ENCODE data around the gene MMP20.

MMP20 gene

DNA sequence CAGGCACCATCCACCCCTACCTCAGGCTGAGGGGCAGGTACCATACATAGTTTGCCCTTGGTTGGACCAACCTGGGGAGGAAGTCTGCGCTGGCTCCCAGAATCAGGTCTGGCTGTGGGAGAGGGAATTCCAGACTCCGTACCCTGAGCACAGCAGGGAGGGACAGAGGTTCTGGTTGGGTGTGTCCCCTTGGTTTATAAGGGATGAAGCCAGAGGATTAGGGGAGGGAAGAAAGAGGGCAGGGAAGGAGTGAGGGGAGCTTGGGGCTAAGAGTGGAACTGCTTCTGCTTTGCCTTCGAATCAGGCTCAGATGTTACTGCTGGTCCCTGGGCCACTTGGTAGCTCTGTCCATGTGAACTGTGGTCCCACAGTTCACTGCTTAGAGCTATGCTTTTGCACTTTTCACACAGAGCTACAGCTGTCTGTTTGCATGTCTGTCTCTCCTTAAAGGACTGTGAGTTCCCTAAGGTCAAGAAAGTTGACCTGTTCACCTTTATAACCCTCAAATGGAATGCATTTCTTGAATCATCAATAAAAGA, 9.2 kb downstream of the MMP20 start:
- H3K9ac ChIP-seq = no peak overlapping the region
- no peaks in the 10 kb centered on the region for H3K27me3 ChIP-seq (ENCODE audit: insufficient read depth, low read depth)
- H3K4me2 ChIP-seq = no peak overlapping the region
- TF ChIP-seq, protein P1, sequence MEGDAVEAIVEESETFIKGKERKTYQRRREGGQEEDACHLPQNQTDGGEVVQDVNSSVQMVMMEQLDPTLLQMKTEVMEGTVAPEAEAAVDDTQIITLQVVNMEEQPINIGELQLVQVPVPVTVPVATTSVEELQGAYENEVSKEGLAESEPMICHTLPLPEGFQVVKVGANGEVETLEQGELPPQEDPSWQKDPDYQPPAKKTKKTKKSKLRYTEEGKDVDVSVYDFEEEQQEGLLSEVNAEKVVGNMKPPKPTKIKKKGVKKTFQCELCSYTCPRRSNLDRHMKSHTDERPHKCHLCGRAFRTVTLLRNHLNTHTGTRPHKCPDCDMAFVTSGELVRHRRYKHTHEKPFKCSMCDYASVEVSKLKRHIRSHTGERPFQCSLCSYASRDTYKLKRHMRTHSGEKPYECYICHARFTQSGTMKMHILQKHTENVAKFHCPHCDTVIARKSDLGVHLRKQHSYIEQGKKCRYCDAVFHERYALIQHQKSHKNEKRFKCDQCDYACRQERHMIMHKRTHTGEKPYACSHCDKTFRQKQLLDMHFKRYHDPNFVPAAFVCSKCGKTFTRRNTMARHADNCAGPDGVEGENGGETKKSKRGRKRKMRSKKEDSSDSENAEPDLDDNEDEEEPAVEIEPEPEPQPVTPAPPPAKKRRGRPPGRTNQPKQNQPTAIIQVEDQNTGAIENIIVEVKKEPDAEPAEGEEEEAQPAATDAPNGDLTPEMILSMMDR (conservative IDR thresholded peaks at IDR 0.05; ENCODE audit: low read depth, low read length) = no peak
- H3K4me1 ChIP-seq (ENCODE audit: low read depth, poor library complexity, severe bottlenecking) = peaks cover 6% of the 10 kb centered on the region
- H4K20me1 ChIP-seq (ENCODE audit: insufficient read depth) = no peaks in the 10 kb centered on the region
- no peaks in the 10 kb centered on the region for H3K36me3 ChIP-seq (ENCODE audit: insufficient read depth)
- H3K27ac ChIP-seq = no peak overlapping the region
- H3K4me3 ChIP-seq (IDR thresholded peaks at IDR 0.05; ENCODE audit: insufficient read depth, low read depth, low read length) = no peak overlapping the region
- H3K79me2 ChIP-seq (ENCODE audit: insufficient read depth, low read depth) = no peaks in the 10 kb centered on the region
- H2AFZ ChIP-seq (ENCODE audit: low read depth) = no peak overlapping the region

DNA sequence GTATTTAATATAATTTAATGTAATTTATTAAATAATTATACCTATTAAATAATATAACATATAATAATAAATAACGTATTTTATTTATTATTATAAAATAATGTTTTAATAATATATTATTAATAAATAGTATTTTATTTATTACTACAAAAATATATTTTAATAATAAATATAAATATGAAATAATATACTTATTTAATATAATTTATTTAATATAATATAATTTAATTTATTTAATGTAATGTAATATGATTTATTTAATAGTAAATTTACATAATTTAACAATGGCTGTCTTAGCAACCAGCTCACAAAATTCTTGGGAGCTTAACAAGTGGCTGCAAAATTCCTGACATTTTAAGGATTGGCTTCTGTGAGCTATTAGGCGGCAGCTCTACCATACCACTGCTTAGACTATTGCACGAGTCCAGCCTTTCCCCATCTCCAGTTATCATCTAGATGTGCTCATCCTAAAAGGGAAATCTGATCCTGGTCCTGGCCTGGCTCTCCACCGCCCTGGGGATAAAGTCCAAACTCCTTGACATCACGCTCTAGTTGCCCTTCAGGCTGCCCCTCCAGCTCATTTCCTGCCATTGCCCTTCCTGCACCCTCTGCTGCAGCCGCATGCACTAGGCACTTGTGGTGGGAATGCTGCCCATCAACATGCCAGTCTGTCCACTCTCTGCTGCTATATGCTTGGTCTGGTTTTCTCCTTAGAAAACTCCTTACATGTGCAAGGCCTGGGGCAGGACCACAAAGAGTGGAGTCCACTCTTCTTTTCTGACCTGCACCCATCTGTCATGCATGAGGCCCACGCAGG, 9.8 kb downstream of the MMP20 start:
- TF ChIP-seq, protein P1 (conservative IDR thresholded peaks at IDR 0.05; ENCODE audit: low read depth, low read length) = no peak
- H3K79me2 ChIP-seq (ENCODE audit: insufficient read depth, low read depth) = no peaks in the 10 kb centered on the region
- H3K9ac ChIP-seq = no peak overlapping the region
- H3K27me3 ChIP-seq (ENCODE audit: insufficient read depth, low read depth) = no peaks in the 10 kb centered on the region
- no peak overlapping the region for H3K4me3 ChIP-seq (IDR thresholded peaks at IDR 0.05; ENCODE audit: insufficient read depth, low read depth, low read length)
- no peaks in the 10 kb centered on the region for H3K36me3 ChIP-seq (ENCODE audit: insufficient read depth)
- no peak overlapping the region for H3K27ac ChIP-seq
- no peaks in the 10 kb centered on the region for H4K20me1 ChIP-seq (ENCODE audit: insufficient read depth)
- no peak overlapping the region for H3K4me2 ChIP-seq
- no peak overlapping the region for H2AFZ ChIP-seq (ENCODE audit: low read depth)
- peaks cover 6% of the 10 kb centered on the region for H3K4me1 ChIP-seq (ENCODE audit: low read depth, poor library complexity, severe bottlenecking)

DNA sequence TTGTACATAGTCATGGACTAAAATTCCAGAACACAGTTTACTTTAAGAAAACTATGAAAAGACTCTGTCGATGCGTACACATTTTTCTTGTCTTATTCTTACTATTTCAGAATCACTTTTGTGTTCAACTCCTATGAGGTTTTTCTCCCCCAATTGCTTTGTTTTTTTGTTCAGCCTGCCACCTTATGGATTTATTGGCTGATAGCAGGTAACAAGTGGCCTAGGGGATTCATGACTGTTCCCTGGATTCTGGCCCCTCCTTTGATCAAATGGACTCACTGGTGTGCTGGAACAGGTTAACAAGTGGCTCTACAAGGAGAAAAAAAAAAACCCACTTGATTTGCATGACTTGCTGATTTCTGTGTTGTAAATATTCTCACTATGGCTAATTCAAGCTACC, 10.6 kb downstream of the MMP20 start:
- Histone ChIP-seq H3K27ac (no peak overlapping the region), H3K9ac (no peak overlapping the region), H2AFZ (ENCODE audit: low read depth) (no peak overlapping the region), H3K79me2 (ENCODE audit: insufficient read depth, low read depth) (no peaks in the 10 kb centered on the region), H3K36me3 (ENCODE audit: insufficient read depth) (no peaks in the 10 kb centered on the region), H4K20me1 (ENCODE audit: insufficient read depth) (no peaks in the 10 kb centered on the region), H3K4me3 (IDR thresholded peaks at IDR 0.05; ENCODE audit: insufficient read depth, low read depth, low read length) (no peak overlapping the region), H3K4me1 (ENCODE audit: low read depth, poor library complexity, severe bottlenecking) (peaks cover 6% of the 10 kb centered on the region), H3K27me3 (ENCODE audit: insufficient read depth, low read depth) (no peaks in the 10 kb centered on the region), H3K4me2 (no peak overlapping the region)
- TF ChIP-seq, protein P1 (conservative IDR thresholded peaks at IDR 0.05; ENCODE audit: low read depth, low read length) = no peak

DNA sequence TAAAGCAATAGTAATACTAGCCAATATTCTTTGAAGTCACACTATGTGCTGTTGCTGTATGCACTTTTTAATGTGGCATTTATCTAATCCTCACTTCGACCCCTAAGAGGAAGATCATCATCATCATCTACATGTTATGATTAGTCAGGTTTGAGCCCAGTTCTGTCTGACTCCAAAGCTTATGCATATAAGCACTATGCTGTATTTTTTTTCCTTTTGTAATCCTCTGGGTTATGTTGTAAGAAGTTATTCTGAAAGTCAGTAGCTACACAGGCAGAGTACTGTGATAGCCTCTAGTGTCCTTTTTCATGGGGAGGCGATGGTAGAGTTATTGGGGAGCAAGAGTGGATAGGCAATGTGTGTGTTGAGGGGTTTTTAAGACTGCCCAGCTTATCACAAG, 11.1 kb downstream of the MMP20 start:
- Histone ChIP-seq H3K4me1 (ENCODE audit: low read depth, poor library complexity, severe bottlenecking) (peaks cover 6% of the 10 kb centered on the region), H3K36me3 (ENCODE audit: insufficient read depth) (no peaks in the 10 kb centered on the region), H3K27ac (no peak overlapping the region), H2AFZ (ENCODE audit: low read depth) (no peak overlapping the region), H3K4me3 (IDR thresholded peaks at IDR 0.05; ENCODE audit: insufficient read depth, low read depth, low read length) (no peak overlapping the region), H3K27me3 (ENCODE audit: insufficient read depth, low read depth) (no peaks in the 10 kb centered on the region), H3K9ac (no peak overlapping the region), H4K20me1 (ENCODE audit: insufficient read depth) (no peaks in the 10 kb centered on the region), H3K4me2 (no peak overlapping the region), H3K79me2 (ENCODE audit: insufficient read depth, low read depth) (no peaks in the 10 kb centered on the region)
- TF ChIP-seq, protein P1 (conservative IDR thresholded peaks at IDR 0.05; ENCODE audit: low read depth, low read length) = no peak

Measured in KMS-11 (cell line).